Ascending aorta (tissue), 2 donors: ENCODE results near the gene SLC16A4. TPM values are rescaled to one million over a fixed set of nuclear protein-coding genes. Genes with fewer than 3 reads are reported as not detected.
"Not testable (repeated sequence)": the region's sequence is repeated elsewhere in the genome, so short reads cannot be mapped to it uniquely, and the experiment has no call there.

ENCODE experiments used
- DNase-seq, 2 donors: peaks; one replicate each; pipeline ENCODE4 v3.0.0-alpha.2; 2019; ENCODE audit warnings: low spot score in 2 of 2
- H3K27ac ChIP-seq, 2 donors: fragments of 200-600 bp; sonication (generic); one replicate each; pipeline ENCODE4 v1.5.1; 2016 to 2017; ENCODE audit warnings: mild to moderate bottlenecking in 1 of 2
- H3K27me3 ChIP-seq: fragments of 200-600 bp; sonication (generic); one replicate; pipeline ENCODE4 v1.5.1; 2017
- H3K36me3 ChIP-seq, 2 donors: fragments of 200-600 bp; sonication (generic); one replicate each; pipeline ENCODE4 v1.5.1; 2016
- H3K4me1 ChIP-seq, 2 donors: fragments of 200-600 bp; sonication (generic); one replicate each; pipeline ENCODE4 v1.5.1; 2016 to 2017; ENCODE audit warnings: mild to moderate bottlenecking in 1 of 2
- H3K4me3 ChIP-seq, 2 donors: fragments of 200-600 bp; sonication (generic); one replicate each; pipeline ENCODE4 v1.5.1; 2016 to 2017; ENCODE audit warnings: mild to moderate bottlenecking in 1 of 2
- H3K9me3 ChIP-seq, 2 donors: fragments of 200-600 bp; sonication (generic); one replicate each; pipeline ENCODE4 v1.5.1; 2016
- intact Hi-C: fragments of 100-400 bp; cut with DNase I; formaldehyde crosslinking; loops from one replicate; pipeline ENCODE4 v1.15.1; 2023
- total RNA-seq: library from RNA; depleted of rRNA; stranded (reverse); fragments of >200 nt; gene quantifications from one replicate; pipeline ENCODE4 v1.1.0, GENCODE V29; 2016
- TF ChIP-seq, protein P1 (sequence below), 3 experiments: fragments of 200-600 bp in 2 of 3; fragments of 450-650 bp in 1 of 3; sonication (generic) in 2 of 3; IDR thresholded peaks; one replicate each; pipeline ENCODE4 v1.5.1; 2016 to 2019; ENCODE audit warnings: antibody characterized with exemption in 3 of 3, mild to moderate bottlenecking in 1 of 3, moderate library complexity in 1 of 3

Gene SLC16A4
- total RNA-seq, 1 donor from 2014 or later, result 5.6 TPM

DNA sequence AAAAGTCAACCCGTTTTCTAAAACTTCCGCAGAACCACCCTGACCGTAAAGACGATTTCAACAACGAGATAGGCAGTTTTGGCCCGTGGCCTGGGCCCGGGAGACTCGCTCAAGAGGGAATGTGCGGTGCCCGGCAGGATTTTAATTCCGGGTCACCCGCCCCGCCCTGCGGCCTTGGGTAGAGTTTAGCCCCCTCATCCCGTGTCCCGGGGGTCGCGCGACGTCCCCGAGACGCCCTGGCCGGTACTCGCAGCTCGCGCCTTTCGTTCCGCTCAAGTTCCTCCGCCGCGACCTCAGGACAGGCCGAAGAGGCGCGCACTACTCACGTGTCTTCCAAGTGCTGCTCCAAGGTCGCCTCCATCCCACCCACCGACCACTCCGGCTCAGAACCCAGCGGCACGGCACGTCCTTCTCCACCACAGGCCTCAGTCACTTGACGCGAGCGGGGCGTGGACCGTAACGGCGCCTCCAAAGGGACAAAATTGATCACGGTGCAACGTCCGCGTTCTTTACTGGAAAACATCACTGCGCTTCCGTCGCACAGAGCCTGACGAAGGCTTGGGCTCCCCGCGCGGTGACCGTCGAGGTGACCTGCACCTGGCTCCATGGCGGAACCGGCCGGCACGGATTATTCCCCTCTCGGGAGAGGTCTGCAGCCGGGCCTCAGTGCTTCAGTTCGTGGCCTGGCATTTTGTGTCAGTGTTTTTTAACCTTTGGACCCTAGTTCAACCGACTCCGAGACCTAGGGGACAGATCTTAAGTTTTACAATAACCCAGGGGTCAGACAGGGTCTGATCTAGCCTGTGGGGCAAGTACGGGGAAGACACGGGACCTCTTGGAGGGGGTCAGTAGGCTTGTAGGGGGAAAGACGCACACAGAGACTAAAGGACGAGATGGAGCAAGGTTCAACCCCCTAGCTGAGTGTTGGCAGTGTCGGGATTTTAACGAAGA lies 16.7 kb upstream of the SLC16A4 start, which contains the start of gene LAMTOR5:
Gene LAMTOR5, minus strand, starts transcription at position 435 of the 951 bp plus-strand sequence. Its CDS starts 74 bp downstream, at position 361.
- Histone ChIP-seq H3K4me1 (peaks cover 9 to 16% of the 10 kb centered on the region in 2 donors), H3K36me3 (peaks cover 20 to 31% of the 10 kb centered on the region in 2 donors), H3K4me3 (peak within 1 kb of the TSS; percentile 81 to 93), H3K27me3 (no peaks in the 10 kb centered on the region), H3K9me3 (no peaks in the 10 kb centered on the region), H3K27ac (peak within 1 kb of the TSS; percentile 93 to 96)
- intact Hi-C loops, result loop anchor here (1.0 kb wide), 3 partner anchors 17 to 197 kb away; partner anchors contain the start of genes KCNC4 and RBM15
- peak; percentile 75 to 97 for DNase-seq
- TF ChIP-seq, protein P1, sequence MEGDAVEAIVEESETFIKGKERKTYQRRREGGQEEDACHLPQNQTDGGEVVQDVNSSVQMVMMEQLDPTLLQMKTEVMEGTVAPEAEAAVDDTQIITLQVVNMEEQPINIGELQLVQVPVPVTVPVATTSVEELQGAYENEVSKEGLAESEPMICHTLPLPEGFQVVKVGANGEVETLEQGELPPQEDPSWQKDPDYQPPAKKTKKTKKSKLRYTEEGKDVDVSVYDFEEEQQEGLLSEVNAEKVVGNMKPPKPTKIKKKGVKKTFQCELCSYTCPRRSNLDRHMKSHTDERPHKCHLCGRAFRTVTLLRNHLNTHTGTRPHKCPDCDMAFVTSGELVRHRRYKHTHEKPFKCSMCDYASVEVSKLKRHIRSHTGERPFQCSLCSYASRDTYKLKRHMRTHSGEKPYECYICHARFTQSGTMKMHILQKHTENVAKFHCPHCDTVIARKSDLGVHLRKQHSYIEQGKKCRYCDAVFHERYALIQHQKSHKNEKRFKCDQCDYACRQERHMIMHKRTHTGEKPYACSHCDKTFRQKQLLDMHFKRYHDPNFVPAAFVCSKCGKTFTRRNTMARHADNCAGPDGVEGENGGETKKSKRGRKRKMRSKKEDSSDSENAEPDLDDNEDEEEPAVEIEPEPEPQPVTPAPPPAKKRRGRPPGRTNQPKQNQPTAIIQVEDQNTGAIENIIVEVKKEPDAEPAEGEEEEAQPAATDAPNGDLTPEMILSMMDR (IDR thresholded peaks at IDR 0.05), result peak in 2 of 3 experiments; percentile 5 to 15

DNA sequence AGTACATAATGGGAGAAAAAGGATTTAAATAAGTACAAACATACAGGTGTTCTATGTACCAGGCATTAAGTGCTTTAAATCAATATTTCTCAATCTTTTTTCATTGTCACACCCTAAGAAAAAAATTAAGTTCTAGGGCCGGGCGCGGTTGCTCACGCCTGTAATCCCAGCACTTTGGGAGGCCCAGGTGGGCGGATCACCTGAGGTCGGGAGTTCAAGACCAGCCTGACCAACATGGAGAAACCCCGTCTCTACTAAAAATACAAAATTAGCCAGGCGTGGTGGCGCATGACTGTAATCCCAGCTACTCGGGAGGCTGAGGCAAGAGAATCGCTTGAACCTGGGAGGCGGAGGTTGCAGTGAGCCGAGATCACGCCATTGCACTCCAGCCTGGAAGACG lies 15.6 kb upstream of the SLC16A4 start:
- H3K27me3 ChIP-seq, H3K9me3 ChIP-seq, DNase-seq, intact Hi-C loops: not testable (repeated sequence)
- peak overlapping the region; percentile 81 to 93 for H3K4me3 ChIP-seq
- H3K27ac ChIP-seq, result peak overlapping the region in 1 of 2 donors; percentile 96
- peaks cover 31 to 43% of the 10 kb centered on the region in 2 donors for H3K36me3 ChIP-seq
- H3K4me1 ChIP-seq, result peaks cover 9 to 16% of the 10 kb centered on the region in 2 donors

GRCh38 chr1:110404401-110404800 lies 13.6 kb upstream of the SLC16A4 start:
- no peak overlapping the region for H3K27ac ChIP-seq
- no peaks in the 10 kb centered on the region for H3K9me3 ChIP-seq
- TF ChIP-seq, protein P1 (IDR thresholded peaks at IDR 0.05), result no peak
- no peak overlapping the region for H3K4me3 ChIP-seq
- peaks cover 9 to 16% of the 10 kb centered on the region in 2 donors for H3K4me1 ChIP-seq
- H3K36me3 ChIP-seq, result peaks cover 41 to 60% of the 10 kb centered on the region in 2 donors
- no peaks in the 10 kb centered on the region for H3K27me3 ChIP-seq
- DNase-seq, result no peak
- intact Hi-C loops, result no loop called here

- peaks cover 42 to 66% of the 10 kb centered on the region in 2 donors for H3K36me3 ChIP-seq
- TF ChIP-seq, protein P1 (IDR thresholded peaks at IDR 0.05), result no peak
Measured at GRCh38 chr1:110403805-110404204, 13.0 kb upstream of the SLC16A4 start.

DNA sequence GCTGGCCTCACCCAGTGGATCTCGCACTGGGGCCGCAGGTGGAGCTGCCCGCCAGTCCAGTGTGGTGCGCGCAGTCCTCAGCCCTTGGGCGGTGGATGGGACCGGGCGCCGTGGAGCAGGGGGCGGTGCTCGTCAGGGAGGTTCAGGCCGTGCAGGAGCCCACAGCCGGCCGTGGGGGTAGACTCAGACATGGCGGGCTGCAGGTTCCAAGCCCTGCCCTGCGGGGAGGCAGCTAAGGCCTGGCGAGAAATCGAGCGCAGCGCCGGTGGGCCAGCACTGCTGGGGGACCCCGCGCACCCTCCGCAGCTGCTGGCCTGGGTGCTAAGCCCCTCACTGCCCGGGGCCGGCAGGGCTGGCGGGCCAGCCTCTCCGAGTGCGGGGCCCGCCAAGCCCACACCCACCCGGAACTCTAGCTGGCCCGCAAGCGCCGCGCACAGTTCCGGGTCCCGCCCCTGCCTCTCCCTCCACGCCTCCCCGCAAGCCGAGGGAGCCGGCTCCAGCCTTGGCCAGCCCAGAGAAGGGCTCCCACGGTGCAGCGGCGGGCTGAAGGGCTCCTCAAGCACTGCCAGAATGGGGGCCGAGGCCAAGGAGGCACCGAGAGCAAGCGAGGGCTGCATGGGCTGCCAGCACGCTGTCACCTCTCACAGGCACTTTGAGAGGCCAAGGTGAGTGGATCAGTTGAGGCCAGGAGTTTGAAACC lies 5.6 kb upstream of the SLC16A4 start:
- intact Hi-C loops, H3K9me3 ChIP-seq, H3K4me1 ChIP-seq, H3K27ac ChIP-seq, DNase-seq, H3K27me3 ChIP-seq, H3K4me3 ChIP-seq: not testable (repeated sequence)
- H3K36me3 ChIP-seq, result peaks cover 17 to 40% of the 10 kb centered on the region in 2 donors

More at GRCh38 chr1:110403805-110404204, 13.0 kb upstream of the SLC16A4 start:
- no peak for DNase-seq
- Histone ChIP-seq H3K27ac (no peak overlapping the region), H3K4me1 (peaks cover 9 to 16% of the 10 kb centered on the region in 2 donors), H3K27me3 (no peaks in the 10 kb centered on the region), H3K9me3 (no peaks in the 10 kb centered on the region), H3K4me3 (no peak overlapping the region)
- intact Hi-C loops, result no loop called here

- Histone ChIP-seq H3K36me3 (peaks cover 6 to 23% of the 10 kb centered on the region in 2 donors), H3K27me3 (no peaks in the 10 kb centered on the region), H3K4me1 (peaks cover 5 to 13% of the 10 kb centered on the region in 2 donors), H3K9me3 (no peaks in the 10 kb centered on the region), H3K27ac (no peak overlapping the region), H3K4me3 (no peak overlapping the region)
- TF ChIP-seq, protein P1 (IDR thresholded peaks at IDR 0.05), result no peak
- intact Hi-C loops, result no loop called here
- no peak for DNase-seq
Measured at GRCh38 chr1:110394493-110394820, 3.6 kb upstream of the SLC16A4 start.
